GM10266 (cell line): ENCODE measurements around the gene PLK4.
"Not testable (repeated sequence)": the region's sequence is repeated elsewhere in the genome, so short reads cannot be mapped to it uniquely, and the experiment has no call there.

Experiments
- DNase-seq: peaks from one replicate; pipeline ENCODE4 v3.0.0; 2012; ENCODE audit errors: extremely low spot score
- TF ChIP-seq, protein P1 (sequence below): IDR thresholded peaks from 2 replicates; pipeline ENCODE4 v1.5.1; 2012; ENCODE audit warnings: mild to moderate bottlenecking, low read depth; ENCODE audit not compliant: control insufficient read depth, insufficient read depth; ENCODE audit errors: missing control alignments

Gene PLK4

DNA sequence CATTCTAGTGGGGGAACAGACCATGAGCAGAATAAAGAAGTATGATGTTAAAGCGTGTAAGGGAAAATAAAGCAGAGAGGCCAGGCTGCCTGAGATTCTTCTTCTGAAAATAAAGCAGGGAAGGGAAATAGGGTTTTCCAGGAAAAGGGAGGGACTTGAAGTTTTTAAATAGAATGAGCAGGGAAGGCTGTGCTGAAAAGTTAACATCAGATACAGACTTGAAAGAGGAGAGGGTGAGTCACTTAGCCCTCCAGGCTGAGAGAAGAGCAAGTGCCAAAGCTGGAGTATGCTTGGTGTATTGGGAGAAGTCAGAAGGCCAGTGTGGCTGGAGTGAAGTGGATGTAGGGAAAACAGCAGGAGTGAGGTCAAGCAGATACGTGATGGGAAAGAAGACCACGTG is 10.0 kb upstream of the PLK4 start:
- TF ChIP-seq, protein P1, sequence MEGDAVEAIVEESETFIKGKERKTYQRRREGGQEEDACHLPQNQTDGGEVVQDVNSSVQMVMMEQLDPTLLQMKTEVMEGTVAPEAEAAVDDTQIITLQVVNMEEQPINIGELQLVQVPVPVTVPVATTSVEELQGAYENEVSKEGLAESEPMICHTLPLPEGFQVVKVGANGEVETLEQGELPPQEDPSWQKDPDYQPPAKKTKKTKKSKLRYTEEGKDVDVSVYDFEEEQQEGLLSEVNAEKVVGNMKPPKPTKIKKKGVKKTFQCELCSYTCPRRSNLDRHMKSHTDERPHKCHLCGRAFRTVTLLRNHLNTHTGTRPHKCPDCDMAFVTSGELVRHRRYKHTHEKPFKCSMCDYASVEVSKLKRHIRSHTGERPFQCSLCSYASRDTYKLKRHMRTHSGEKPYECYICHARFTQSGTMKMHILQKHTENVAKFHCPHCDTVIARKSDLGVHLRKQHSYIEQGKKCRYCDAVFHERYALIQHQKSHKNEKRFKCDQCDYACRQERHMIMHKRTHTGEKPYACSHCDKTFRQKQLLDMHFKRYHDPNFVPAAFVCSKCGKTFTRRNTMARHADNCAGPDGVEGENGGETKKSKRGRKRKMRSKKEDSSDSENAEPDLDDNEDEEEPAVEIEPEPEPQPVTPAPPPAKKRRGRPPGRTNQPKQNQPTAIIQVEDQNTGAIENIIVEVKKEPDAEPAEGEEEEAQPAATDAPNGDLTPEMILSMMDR, result no peak
- DNase-seq, result no peak

DNA sequence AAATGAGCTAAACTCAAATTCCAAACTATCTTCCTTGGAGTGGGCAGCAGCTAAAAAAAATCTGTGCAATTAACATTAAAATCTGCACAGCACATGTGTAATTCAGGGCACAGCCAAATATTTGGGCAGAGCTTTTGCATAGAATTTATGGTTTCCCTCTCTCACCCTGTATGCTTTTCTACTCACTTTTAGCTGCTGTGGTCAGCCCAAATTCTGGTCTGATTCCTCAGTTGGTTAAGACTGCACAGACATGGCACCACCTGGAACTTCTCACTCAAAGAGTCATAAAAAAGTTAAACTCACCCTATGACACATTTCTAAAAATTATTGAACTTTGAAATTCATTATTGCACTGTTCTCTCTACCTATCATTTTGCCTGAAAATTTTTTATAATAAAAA is 4.9 kb upstream of the PLK4 start:
- no peak for DNase-seq
- TF ChIP-seq, protein P1, result no peak

DNA sequence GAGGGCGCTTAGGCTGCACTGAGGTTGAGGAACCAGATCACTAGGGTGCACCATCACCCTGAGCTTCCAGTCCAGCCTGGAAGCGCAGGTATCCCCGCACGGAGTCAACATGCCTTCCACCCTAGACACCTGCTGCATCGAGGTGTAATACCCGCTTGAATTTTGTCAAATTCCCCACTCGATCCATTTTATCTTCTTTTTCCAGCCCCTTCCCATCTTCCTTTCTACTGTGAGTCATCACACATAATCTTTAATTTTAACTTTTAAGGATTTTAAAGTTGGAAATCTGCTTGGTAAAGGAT is 821 bp downstream of the PLK4 start:
- peak; percentile 31 for DNase-seq
- TF ChIP-seq, protein P1, result peak; percentile 19

DNA sequence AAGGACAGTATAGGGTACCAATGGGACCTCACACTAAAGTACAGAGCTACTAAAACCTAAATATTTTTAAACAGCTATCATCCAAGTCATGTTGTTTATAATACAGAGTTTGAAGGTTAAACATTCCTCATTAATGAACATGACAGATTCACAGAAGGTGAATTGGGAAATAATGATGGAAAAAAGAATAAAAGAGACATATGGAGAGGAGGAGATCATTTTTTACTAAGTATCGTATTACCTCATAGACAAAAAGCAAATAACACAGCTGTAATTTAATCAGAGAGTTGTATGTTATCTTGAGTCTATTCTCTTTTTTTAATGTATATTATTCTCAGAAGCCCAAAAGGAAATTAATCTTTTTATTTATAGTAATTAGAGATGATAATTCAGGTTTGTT is 7.9 kb downstream of the PLK4 start:
- TF ChIP-seq, protein P1, result no peak
- no peak for DNase-seq

DNA sequence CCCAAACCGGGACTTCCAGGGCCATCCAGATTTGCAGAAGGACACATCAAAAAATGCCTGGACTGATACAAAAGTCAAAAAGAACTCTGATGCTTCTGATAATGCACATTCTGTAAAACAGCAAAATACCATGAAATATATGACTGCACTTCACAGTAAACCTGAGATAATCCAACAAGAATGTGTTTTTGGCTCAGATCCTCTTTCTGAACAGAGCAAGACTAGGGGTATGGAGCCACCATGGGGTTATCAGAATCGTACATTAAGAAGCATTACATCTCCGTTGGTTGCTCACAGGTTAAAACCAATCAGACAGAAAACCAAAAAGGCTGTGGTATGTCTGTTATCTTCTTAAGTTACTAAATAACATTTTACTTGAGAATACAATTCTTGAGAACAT is 9.2 kb downstream of the PLK4 start:
- no peak for DNase-seq
- TF ChIP-seq, protein P1, result no peak

DNA sequence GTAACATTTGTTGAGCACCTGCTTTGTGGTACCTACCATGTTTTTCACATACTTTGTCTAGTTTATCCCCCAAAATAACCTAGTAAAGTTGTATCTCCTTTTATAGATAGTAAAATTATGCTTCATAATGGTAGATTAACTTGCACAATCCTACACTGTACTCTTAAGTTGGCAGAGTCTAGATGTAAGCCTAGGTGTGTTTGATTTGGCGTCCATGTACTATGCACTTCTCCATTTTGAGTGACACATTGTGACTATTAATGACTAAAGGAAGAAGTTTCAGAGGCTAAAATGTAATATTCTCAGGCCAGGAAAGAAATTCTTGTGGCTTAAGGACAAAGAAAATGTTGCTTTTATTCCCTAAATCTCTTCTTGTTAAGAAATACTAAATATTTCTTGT is 15.4 kb downstream of the PLK4 start:
- TF ChIP-seq, protein P1, result no peak
- no peak for DNase-seq

DNA sequence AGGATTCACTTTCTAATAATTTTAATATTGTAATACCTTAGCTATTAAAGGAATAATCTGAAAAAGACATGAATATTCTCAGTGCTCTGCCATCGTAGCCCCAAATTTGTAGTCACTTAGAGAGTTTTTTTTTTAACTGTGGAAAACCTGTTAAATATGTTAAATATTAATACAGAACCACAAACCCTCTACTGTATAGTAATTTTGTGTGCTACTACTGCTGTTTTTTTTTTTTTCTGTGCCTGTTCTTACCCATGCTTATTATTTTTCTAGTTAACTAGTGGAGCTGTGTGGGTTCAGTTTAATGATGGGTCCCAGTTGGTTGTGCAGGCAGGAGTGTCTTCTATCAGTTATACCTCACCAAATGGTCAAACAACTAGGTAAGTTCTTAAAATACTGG is 15.8 kb downstream of the PLK4 start:
- TF ChIP-seq, protein P1, result no peak

DNA sequence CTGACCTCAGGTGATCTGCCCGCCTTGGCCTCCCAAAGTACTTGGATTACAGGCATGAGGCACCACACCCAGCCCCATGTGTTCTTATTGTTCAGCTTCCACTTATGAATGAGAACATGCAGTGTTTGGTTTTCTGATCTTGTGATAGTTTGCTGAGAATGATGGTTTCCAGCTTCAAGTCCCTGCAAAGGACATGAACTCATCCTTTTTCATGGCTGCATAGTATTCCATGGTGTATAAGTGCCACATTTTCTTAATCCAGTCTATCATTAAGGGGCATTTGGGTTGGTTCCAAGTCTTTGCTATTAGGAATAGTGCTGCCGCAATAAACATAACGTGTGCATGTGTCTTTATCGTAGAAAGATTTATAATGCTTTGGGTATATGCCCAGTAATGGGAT is 19.0 kb downstream of the PLK4 start:
- not testable (repeated sequence) for DNase-seq

More for the DNA sequence above, 15.8 kb downstream of the PLK4 start:
- DNase-seq, result no peak
